OCI-LY3 (cell line): ENCODE results near the gene EDRF1.

Experiments used
- H2AFZ ChIP-seq: fragments of 200-600, 300-600 bp; shearing (Covaris generic); 2 replicates; pipeline ENCODE4 v1.6.0; 2014; ENCODE audit warnings: antibody characterized with exemption, low read depth, low read length
- H3K27ac ChIP-seq: fragments of 200-600, 300-600 bp; sonication (generic); 2 replicates; pipeline ENCODE4 v1.5.1; 2014; ENCODE audit warnings: mild to moderate bottlenecking, low read length, moderate library complexity, mixed read lengths
- H3K27me3 ChIP-seq: fragments of 200-600, 300-600 bp; sonication (generic); 2 replicates; pipeline ENCODE4 v1.6.1; 2014; ENCODE audit warnings: low read depth, low read length, mixed read lengths
- H3K36me3 ChIP-seq: fragments of 200-600, 300-600 bp; sonication (generic); replicated peaks from 2 replicates; pipeline ENCODE3; 2014; ENCODE audit warnings: low read depth, low read length, mixed read lengths
- H3K4me1 ChIP-seq: fragments of 300-600, 200-600 bp; sonication (generic); 2 replicates; pipeline ENCODE4 v1.6.1; 2014; ENCODE audit warnings: low read length, mixed read lengths
- H3K4me2 ChIP-seq: fragments of 200-600, 300-600 bp; sonication (generic); 2 replicates; pipeline ENCODE4 v1.6.1; 2014; ENCODE audit warnings: low read length, mixed read lengths
- H3K4me3 ChIP-seq: fragments of 300-600, 200-600 bp; sonication (generic); 2 replicates; pipeline ENCODE4 v1.5.1; 2014; ENCODE audit warnings: antibody characterized with exemption, mild to moderate bottlenecking, low read length, moderate library complexity
- H3K79me2 ChIP-seq: fragments of 300-600, 200-600 bp; shearing (Covaris generic); 2 replicates; pipeline ENCODE4 v1.6.1; 2014; ENCODE audit warnings: mild to moderate bottlenecking, low read length, mixed read lengths
- H3K9ac ChIP-seq: fragments of 300-600, 200-600 bp; shearing (Covaris generic); 2 replicates; pipeline ENCODE4 v1.6.0; 2014; ENCODE audit warnings: mild to moderate bottlenecking, low read length, moderate library complexity
- H3K9me3 ChIP-seq: fragments of 200-600, 300-600 bp; shearing (Covaris generic); 2 replicates; pipeline ENCODE4 v1.6.1; 2014; ENCODE audit warnings: low read length, mixed read lengths; ENCODE audit not compliant: insufficient read depth
- H4K20me1 ChIP-seq: fragments of 200-600, 300-600 bp; sonication (generic); 2 replicates; pipeline ENCODE4 v1.6.1; 2016; ENCODE audit warnings: low read length, mixed read lengths; ENCODE audit not compliant: insufficient read depth
- EZH2phosphoT487 ChIP-seq: fragments of 200-600 bp; shearing (Covaris generic); IDR thresholded peaks from 2 replicates; pipeline ENCODE4 v1.6.1; 2018; ENCODE audit warnings: antibody characterized with exemption, mixed run types, low read depth
- TF ChIP-seq, protein P1 (sequence below): fragments of 200-600, 300-600 bp; sonication (generic); IDR thresholded peaks from 2 replicates; pipeline ENCODE4 v1.5.1; 2014; ENCODE audit warnings: antibody characterized with exemption, low read length, low read depth

Gene EDRF1

DNA sequence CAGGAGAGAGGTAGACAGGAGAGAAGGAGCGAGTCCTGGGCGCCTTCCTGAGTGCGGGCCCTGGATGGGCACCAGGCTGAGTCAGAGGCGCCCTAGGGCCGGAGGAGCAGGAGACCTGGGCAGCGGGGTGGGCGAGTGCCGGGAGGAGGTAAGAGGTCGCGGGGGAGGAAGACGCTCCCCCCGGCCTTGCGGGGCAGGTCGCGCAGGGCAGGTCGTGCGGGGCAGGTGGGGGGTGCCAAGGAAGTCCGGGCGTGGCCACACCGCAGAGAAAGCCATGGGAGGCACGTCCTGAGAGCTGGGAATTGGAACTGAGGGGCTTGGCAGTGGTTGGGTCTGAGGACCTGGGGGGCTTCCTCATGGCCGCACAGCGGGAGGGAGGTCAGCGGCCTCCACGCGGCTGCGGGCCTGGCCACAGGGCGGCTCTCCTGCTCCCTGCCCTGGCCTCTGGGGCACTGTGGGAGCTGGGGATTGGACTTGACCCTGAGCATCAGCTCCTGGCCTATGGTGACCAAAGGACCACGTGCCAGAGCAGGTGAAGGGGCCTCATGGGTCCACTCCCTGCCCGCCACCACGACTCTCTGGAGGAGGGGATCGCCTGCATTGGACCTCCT, 55.2 kb downstream of the EDRF1 start:
- no peaks in the 10 kb centered on the region for H3K79me2 ChIP-seq
- H3K36me3 ChIP-seq = no peaks in the 10 kb centered on the region
- no peak overlapping the region for H3K4me2 ChIP-seq
- no peaks in the 10 kb centered on the region for H3K27me3 ChIP-seq
- H3K9ac ChIP-seq = no peak overlapping the region
- H3K4me3 ChIP-seq = no peak overlapping the region
- H3K9me3 ChIP-seq = no peaks in the 10 kb centered on the region
- H3K4me1 ChIP-seq = no peaks in the 10 kb centered on the region
- H4K20me1 ChIP-seq = no peaks in the 10 kb centered on the region
- TF ChIP-seq, protein P1, sequence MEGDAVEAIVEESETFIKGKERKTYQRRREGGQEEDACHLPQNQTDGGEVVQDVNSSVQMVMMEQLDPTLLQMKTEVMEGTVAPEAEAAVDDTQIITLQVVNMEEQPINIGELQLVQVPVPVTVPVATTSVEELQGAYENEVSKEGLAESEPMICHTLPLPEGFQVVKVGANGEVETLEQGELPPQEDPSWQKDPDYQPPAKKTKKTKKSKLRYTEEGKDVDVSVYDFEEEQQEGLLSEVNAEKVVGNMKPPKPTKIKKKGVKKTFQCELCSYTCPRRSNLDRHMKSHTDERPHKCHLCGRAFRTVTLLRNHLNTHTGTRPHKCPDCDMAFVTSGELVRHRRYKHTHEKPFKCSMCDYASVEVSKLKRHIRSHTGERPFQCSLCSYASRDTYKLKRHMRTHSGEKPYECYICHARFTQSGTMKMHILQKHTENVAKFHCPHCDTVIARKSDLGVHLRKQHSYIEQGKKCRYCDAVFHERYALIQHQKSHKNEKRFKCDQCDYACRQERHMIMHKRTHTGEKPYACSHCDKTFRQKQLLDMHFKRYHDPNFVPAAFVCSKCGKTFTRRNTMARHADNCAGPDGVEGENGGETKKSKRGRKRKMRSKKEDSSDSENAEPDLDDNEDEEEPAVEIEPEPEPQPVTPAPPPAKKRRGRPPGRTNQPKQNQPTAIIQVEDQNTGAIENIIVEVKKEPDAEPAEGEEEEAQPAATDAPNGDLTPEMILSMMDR = no peak
- no peak for TF ChIP-seq EZH2phosphoT487
- no peak overlapping the region for H2AFZ ChIP-seq
- no peak overlapping the region for H3K27ac ChIP-seq

DNA sequence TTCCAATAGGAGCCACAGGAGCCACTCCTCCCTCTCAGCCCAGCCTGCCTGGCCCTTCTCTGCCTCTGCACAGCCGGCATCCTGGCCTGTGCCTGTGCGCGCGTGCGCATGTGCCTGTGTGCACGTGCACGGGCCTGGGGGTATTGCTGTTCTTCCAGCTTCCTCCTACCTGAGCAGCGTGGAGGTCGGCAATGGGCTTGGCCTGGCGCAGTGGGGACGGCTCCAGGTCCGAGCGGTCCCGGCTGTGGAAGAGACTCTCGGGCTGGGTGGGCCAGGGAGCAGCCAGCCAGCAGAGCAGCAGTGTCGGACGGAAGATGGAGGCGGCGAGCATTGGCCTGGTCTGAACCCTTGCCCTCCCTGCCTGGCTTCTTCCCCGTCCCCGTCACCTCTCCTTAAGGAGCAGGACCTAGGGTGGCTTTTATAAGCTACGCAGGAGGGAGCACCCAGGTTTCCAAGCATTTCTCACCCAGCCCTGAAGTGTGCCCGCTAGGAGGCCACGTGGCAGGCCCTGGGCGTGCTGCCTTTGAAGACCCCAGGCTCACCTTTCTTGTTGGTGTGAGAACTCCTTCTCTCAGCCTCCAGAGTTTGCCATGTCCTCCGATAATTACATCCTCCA, 56.1 kb downstream of the EDRF1 start, which contains the start of gene MMP21:
TSS of gene MMP21 (minus strand) at position 331 of the 616 bp plus-strand sequence. CDS start at position 331, 0 bp downstream.
- Histone ChIP-seq H3K4me1 (no peaks in the 10 kb centered on the region), H3K36me3 (no peaks in the 10 kb centered on the region), H3K4me2 (no peak within 1 kb of the TSS), H4K20me1 (no peaks in the 10 kb centered on the region), H3K27me3 (no peaks in the 10 kb centered on the region), H3K4me3 (no peak within 1 kb of the TSS), H3K27ac (no peak within 1 kb of the TSS), H3K9ac (no peak within 1 kb of the TSS), H3K9me3 (no peaks in the 10 kb centered on the region), H2AFZ (no peak within 1 kb of the TSS), H3K79me2 (no peaks in the 10 kb centered on the region)
- TF ChIP-seq, protein P1 = no peak
- TF ChIP-seq EZH2phosphoT487 = no peak

DNA sequence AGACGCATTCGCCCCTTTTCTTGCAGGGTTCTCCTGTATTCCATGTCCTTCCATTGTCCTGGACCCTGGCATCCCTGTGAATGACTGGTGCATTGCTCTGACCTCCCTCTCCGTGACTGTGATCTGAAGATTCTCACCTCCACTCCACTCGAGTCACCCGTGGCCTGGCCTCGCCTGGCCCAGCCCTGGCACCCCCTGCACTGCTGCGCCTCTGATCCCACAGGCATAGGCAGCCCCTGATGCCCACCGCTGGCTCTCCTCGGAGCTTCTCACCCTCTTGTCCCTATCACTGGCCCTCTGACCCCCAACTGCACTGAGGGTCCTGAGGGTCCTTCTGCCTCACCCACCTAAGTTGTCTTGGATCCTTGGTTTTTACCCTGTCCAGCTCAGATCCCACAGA, 58.3 kb downstream of the EDRF1 start:
- H3K9ac ChIP-seq = no peak overlapping the region
- no peak overlapping the region for H2AFZ ChIP-seq
- H4K20me1 ChIP-seq = no peaks in the 10 kb centered on the region
- H3K4me2 ChIP-seq = no peak overlapping the region
- no peaks in the 10 kb centered on the region for H3K4me1 ChIP-seq
- H3K79me2 ChIP-seq = no peaks in the 10 kb centered on the region
- TF ChIP-seq, protein P1 = no peak
- no peaks in the 10 kb centered on the region for H3K27me3 ChIP-seq
- no peak overlapping the region for H3K4me3 ChIP-seq
- no peaks in the 10 kb centered on the region for H3K36me3 ChIP-seq
- H3K9me3 ChIP-seq = no peaks in the 10 kb centered on the region
- no peak overlapping the region for H3K27ac ChIP-seq

DNA sequence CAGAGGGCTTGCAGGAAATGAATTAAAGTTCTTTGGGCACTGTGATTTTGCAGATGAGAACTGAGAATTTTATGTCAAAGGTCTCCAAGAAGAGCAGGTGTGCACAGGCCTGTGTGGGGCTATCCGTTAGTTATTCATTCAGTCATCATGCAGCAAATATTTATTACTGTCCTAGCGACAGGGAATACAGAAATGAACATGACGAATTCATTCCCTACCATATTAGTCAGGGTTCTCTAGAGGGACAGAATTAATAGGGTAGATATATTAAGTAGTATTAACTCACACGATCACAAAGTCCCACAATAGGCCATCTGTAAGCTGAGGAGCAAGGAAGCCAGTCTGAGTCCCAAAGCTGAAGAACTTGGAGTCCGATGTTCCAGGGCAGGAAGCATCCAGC, 59.0 kb downstream of the EDRF1 start:
- H2AFZ ChIP-seq = no peak overlapping the region
- no peak overlapping the region for H3K9ac ChIP-seq
- H3K4me3 ChIP-seq = no peak overlapping the region
- no peaks in the 10 kb centered on the region for H3K27me3 ChIP-seq
- H3K79me2 ChIP-seq = no peaks in the 10 kb centered on the region
- no peaks in the 10 kb centered on the region for H3K36me3 ChIP-seq
- no peaks in the 10 kb centered on the region for H4K20me1 ChIP-seq
- TF ChIP-seq, protein P1 = no peak
- TF ChIP-seq EZH2phosphoT487 = no peak
- H3K9me3 ChIP-seq = no peaks in the 10 kb centered on the region
- no peak overlapping the region for H3K27ac ChIP-seq
- peaks cover 5% of the 10 kb centered on the region for H3K4me1 ChIP-seq
- no peak overlapping the region for H3K4me2 ChIP-seq
